ENCODE measurements around the gene FNDC3B.

DNA sequence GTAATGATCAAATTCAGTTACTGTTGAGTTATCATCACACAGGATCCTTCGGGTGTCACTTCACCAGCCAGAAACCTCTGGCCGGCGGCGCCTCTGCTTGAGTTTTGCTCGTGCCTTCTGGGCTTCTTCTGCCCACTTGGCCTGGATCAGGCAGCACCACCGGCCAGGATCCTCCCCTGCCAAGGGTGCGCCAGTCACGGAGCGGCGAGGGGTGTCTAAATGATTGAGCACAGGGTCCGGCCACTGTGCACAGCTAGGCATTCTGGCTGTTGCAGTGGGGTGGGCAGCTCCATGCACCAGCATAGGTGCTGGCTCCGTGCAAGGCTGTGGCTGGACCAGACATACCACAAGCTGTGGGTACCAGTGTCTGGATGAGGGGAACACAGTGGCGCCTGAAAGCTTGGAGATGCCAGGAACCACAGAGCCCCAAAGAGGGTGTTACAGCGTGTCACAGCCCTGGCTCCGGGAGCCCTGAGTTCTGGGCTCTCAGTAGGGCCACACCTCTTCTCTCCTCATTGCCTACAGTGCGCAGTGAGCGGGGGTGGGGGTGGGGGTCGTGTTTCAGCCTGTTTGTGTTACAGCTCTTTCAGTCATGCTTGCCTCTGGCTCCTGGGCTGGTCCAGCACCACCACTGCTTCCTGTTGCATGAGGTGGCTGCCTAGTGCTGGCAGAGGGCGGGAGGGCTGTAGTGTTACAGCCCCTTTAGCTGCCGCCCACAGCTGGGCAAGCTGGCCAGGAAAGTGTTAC lies 169.4 kb downstream of the FNDC3B start:
- TF ChIP-seq CTCF (IDR thresholded peaks at IDR 0.05; ENCODE audit: control extremely low read depth in 1 of 3, insufficient read depth in 1 of 3, low read depth in 1 of 3, low read length in 3 of 3) (no peak), MAFK (IDR thresholded peaks at IDR 0.05; ENCODE audit: low read depth, low read length) (no peak), POLR2A (IDR thresholded peaks at IDR 0.05; ENCODE audit: control extremely low read depth in 1 of 2, low read depth in 2 of 2, low read length in 2 of 2) (no peak), RBBP5 (IDR thresholded peaks at IDR 0.05; ENCODE audit: borderline replicate concordance, low read depth, low read length) (no peak), CHD1 (IDR thresholded peaks at IDR 0.05; ENCODE audit: low read depth, low read length) (no peak), POLR2AphosphoS5 (IDR thresholded peaks at IDR 0.05; ENCODE audit: low read depth, low read length) (no peak), JUN (IDR thresholded peaks at IDR 0.05; ENCODE audit: low read depth, low read length) (no peak), BACH1 (IDR thresholded peaks at IDR 0.05; ENCODE audit: low read length) (no peak), JUND (IDR thresholded peaks at IDR 0.05; ENCODE audit: low read length) (no peak), CREB1 (IDR thresholded peaks at IDR 0.05) (no peak), CEBPB (IDR thresholded peaks at IDR 0.05; ENCODE audit: low read depth, low read length) (no peak)
- TF ChIP-seq, protein P1, sequence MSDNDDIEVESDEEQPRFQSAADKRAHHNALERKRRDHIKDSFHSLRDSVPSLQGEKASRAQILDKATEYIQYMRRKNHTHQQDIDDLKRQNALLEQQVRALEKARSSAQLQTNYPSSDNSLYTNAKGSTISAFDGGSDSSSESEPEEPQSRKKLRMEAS (IDR thresholded peaks at IDR 0.05): no peak
